HL-60 (cell line): ENCODE results near the gene WNT3.

Source experiments
- DNase-seq, 2 experiments: peaks; one replicate each; pipeline ENCODE4 v3.0.0-alpha.2; 2010 to 2020; ENCODE audit warnings: low read depth in 1 of 2, low spot score in 1 of 2
- H3K27ac ChIP-seq: fragments of 250-450 bp; sonication (Bioruptor Pico); replicated peaks from 2 replicates; pipeline ENCODE4 v1.5.1; 2020; ENCODE audit warnings: mild to moderate bottlenecking, moderate library complexity
- H3K27me3 ChIP-seq: fragments of 250-450 bp; sonication (Bioruptor Pico); 2 replicates; pipeline ENCODE4 v1.5.1; 2021; ENCODE audit warnings: mild to moderate bottlenecking, moderate library complexity; ENCODE audit not compliant: insufficient read depth, poor library complexity, severe bottlenecking
- H3K4me3 ChIP-seq: replicated peaks from 2 replicates; pipeline ENCODE4 v1.5.1; 2011; ENCODE audit warnings: mild to moderate bottlenecking, control low read depth, low read length; ENCODE audit not compliant: insufficient read depth
- CTCF ChIP-seq: IDR thresholded peaks from one replicate; pipeline ENCODE4 v1.5.1; 2011; ENCODE audit warnings: low read length, control low read depth, inconsistent platforms; ENCODE audit not compliant: insufficient read depth
- GABPA ChIP-seq: IDR thresholded peaks from 2 replicates; pipeline ENCODE4 v1.6.1; 2012; ENCODE audit warnings: low read depth
- POLR2AphosphoS5 ChIP-seq: IDR thresholded peaks from 2 replicates; pipeline ENCODE4 v1.6.1; 2012; ENCODE audit warnings: low read depth
- REST ChIP-seq: IDR thresholded peaks from 2 replicates; pipeline ENCODE4 v1.6.1; 2012; ENCODE audit warnings: low read depth; ENCODE audit not compliant: insufficient replicate concordance
- SPI1 ChIP-seq: IDR thresholded peaks from 2 replicates; pipeline ENCODE4 v1.6.1; 2012; ENCODE audit warnings: low read depth, mild to moderate bottlenecking, borderline replicate concordance

Gene WNT3

GRCh38 chr17:46796084-46796483 is 22.4 kb downstream of the WNT3 start:
- Histone ChIP-seq H3K27me3 (peaks cover 11% of the 10 kb centered on the region), H3K27ac (no peak overlapping the region), H3K4me3 (no peak overlapping the region)
- DNase-seq: no peak
- TF ChIP-seq CTCF: no peak
- TF ChIP-seq REST: no peak
- TF ChIP-seq SPI1: no peak
- no peak for TF ChIP-seq POLR2AphosphoS5
- no peak for TF ChIP-seq GABPA

- H3K4me3 ChIP-seq: no peak overlapping the region
- H3K27ac ChIP-seq: no peak overlapping the region
- no peak for DNase-seq
- H3K27me3 ChIP-seq: peaks cover 13% of the 10 kb centered on the region
- TF ChIP-seq GABPA (no peak), SPI1 (no peak), REST (no peak), CTCF (no peak)
These were observed 23.0 kb downstream of the WNT3 start for GRCh38 chr17:46795379-46795952.

GRCh38 chr17:46794318-46794717 is 24.2 kb downstream of the WNT3 start:
- TF ChIP-seq CTCF (no peak), POLR2AphosphoS5 (no peak), GABPA (no peak), SPI1 (no peak), REST (no peak)
- no peak for DNase-seq
- Histone ChIP-seq H3K4me3 (no peak overlapping the region), H3K27me3 (peaks cover 13% of the 10 kb centered on the region), H3K27ac (no peak overlapping the region)
